Measurements from ENCODE around the gene WWC2. TPM values are rescaled to one million over a fixed set of nuclear protein-coding genes. Genes with fewer than 3 reads are reported as not detected.
A peak's percentile ranks its signal among the peaks of the same experiment; 100 is the strongest.

The WWC2 gene
- total RNA-seq, 1 donor from 2014 or later: 34.4 TPM

DNA sequence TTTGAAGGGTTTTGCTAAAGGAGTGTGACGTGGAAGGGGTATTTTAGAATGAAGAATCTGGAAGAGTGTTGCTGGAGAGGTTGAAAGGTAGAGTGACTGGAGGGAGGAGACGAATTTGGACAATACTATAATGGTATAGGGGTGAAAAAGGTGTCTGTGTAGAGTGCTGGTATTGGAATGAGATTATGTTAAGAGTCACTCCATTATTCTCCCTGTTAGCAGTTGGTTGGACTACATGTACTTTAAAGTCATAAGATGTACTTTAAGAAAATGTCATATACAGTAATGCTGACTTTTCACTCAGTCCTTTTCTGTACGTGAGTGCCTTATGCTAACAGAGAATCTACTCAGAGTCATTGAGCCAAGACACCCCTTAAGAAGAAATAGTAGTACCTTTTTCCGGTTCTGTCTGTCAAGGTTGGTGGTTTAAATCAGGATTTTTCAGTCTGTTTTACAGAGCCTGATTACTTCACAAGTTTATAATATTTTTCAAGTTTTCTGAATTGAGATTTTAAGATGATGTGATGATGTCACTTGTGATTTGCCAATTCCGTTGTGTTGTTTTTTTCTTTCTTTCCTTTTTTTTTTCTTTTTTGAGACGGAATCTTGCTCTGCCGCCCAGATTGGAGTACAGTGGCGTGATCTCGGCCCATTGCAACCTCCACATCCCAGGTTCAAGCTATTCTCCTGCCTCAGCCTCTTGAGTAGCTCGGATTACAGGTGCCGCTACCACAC lies 56.6 kb downstream of the WWC2 start:
- DNase-seq: no peak
- intact Hi-C loops (cut with DNase I): no loop called here

DNA sequence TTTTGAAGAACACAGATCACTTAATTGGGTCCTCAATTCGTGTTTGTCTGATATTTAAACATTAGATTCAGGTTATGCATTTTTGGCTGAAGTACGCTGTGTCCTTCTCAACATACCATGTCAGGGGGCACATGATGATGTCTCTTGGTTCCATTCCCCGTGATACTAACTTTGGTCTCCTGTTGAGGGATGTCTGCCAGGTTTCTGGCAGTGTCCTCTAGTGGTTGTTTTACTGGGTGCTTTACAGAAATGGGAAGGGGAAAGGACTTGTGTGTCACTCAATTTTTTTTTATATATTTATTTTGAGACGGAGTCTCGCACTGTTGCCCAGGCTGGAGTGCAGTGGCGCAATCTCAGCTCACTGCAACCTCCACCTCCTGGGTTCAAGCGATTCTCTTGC lies 58.2 kb downstream of the WWC2 start:
- intact Hi-C loops (cut with DNase I): no loop called here
- DNase-seq: no peak
- peak; percentile 30 for ATAC-seq (ENCODE audit: poor library complexity)

More for the DNA sequence above, 56.6 kb downstream of the WWC2 start:
- ATAC-seq (ENCODE audit: poor library complexity): peak; percentile 32

DNA sequence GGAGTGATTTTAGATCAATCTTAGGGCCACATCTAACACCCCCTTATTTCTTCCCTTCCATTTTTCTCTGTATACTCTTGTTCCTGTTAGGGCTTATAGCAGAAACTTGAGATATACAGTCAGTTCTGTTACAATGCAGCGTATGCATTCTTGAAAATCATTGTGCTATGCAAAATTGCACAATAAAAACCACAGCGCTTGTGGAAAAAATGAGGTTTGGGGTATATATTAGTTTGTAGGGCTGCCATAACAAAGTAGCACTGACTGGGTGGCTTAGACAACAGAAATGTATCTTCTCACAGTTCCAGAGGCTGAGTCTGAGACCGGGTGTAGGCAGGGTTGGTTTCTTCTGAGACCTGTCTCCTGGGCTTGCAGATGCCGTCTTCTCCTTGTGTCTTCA lies 59.0 kb downstream of the WWC2 start:
- no peak for DNase-seq
- no peak for ATAC-seq (ENCODE audit: poor library complexity)
- intact Hi-C loops (cut with DNase I): no loop called here

DNA sequence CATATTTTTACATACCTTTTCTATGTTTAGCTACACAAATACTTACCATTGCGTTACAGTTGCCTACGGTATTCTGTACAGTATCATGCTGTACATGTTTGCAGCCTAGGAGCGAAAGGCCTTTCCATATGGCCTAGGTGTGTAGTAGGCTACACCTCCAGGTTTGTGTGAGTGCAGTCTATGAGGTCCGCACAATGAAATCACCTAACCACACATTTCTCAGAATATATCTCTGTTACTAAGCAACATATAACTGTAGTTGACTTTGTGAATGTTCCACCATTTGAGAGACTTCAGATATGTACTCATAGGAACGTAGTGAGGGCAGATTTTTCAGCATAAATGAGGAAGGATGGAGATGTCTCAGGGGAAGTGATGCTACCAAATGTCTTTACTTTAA lies 62.6 kb downstream of the WWC2 start:
- intact Hi-C loops (cut with DNase I): no loop called here
- ATAC-seq (ENCODE audit: poor library complexity) (no peak), DNase-seq (no peak)

DNA sequence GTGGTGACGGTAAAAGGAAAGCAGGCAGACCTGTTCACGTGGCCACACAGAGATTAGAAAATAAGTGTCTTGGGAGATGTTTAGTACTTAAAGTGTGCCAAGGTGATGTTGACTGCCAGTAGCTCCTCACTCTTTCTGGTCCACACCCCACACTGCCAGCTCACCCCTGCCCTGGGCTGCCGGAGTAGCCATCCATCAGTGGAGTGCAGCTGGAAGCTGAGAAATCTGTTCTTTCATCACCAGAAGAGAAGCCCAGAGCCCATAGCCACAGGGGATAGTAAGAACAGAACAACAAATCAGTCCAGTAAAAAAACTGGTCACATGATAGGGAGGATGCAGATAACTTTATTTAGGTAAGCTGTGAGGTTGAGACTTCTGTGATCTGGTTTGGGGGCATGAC lies 64.1 kb downstream of the WWC2 start:
- DNase-seq: no peak
- intact Hi-C loops (cut with DNase I): no loop called here
- no peak for ATAC-seq (ENCODE audit: poor library complexity)

DNA sequence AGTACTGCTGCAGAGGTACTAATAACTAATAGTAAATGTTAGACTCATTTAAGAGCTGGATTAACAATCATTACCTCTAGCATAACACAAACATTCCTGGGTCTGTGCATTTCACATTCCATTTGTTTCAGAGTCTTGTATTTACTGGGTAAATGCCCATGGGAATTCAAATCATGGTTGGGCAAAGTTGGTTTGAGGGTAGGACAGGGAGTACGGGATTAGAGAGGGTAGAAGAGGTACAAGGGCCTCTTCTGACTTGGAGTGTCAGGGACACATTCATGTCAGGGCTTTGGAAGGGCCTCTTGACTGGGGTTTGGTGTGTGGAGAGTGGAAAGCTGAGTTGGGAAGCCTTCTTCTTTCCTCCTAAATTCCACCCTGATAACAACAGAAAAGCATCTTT lies 65.9 kb downstream of the WWC2 start:
- DNase-seq (no peak), ATAC-seq (ENCODE audit: poor library complexity) (peak; percentile 70)
- intact Hi-C loops (cut with DNase I): no loop called here

DNA sequence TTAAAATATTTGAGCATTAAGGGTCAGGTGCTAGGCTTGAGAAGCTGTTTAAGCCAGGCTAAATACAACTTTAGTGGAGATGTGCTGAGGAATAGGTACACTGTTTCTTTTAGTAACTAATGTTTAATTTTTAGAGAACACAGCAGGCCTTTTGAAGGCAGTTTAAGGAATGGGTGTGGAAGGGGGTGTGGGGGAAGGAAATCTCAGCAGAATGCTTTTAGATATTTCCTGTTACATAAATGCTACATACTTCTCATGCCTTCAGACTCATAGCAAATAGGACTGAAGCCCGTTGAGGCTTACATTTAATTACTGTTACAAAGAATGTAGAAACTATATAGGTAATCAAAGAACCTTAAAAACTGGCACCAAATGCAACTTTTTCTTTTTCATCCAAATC lies 66.3 kb downstream of the WWC2 start:
- peak; percentile 53 for ATAC-seq (ENCODE audit: poor library complexity)
- intact Hi-C loops (cut with DNase I): no loop called here
- no peak for DNase-seq

DNA sequence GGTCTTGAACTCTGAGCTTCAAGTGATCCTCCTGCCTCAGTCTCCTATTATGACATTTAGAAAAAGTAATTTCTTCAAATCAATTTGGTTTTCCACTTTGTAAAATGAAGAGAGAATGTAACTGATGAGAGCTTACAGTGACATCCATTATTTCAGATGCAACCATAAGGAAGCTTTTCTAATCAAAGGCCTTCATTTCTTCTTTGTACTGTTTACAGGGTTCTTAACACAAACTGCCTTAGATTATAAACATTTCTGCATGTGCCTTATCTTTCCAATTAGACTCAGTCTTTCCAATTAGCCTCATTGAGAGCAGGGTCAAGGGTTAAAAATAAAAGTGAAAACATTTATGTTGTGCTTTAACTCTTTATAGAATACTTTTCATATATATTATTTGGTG lies 71.8 kb downstream of the WWC2 start:
- intact Hi-C loops (cut with DNase I): no loop called here
- ATAC-seq (ENCODE audit: poor library complexity) (no peak), DNase-seq (no peak)

DNA sequence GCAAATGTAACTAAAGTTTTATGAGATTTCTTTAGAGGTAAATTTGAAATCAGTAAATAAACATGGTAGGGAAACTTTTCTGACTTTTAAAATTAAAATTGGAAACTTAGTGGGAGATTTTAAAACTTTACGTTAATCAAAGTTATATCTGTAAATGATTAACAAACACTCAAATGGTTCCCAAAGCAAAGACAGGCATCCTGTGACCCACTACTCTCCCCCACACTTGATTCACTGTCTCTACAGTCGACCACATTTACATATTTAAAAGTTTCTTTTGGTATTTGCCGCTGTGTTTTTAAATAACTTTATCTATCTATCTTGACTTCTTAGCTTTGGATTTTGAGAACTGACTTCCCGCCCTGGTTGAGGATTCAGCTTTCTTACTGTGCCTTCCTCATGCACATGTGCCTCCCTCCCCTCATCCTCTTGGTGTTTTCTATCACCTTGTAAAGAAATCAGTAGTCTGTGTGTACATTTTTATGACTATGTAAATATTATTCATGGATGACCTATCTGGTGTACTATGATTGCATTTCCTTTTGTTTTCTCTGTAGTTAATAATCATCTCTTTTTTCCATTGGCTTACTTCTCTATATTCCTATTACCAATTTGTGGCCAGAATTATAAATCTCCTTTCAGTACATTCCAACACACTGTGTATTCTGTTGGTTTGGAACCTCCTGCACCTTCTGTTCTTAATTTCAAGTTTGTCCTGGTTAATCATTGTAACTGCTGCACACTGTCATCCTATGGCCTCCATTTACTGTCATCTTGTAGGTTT lies 72.6 kb downstream of the WWC2 start:
- intact Hi-C loops (cut with DNase I): no loop called here

DNA sequence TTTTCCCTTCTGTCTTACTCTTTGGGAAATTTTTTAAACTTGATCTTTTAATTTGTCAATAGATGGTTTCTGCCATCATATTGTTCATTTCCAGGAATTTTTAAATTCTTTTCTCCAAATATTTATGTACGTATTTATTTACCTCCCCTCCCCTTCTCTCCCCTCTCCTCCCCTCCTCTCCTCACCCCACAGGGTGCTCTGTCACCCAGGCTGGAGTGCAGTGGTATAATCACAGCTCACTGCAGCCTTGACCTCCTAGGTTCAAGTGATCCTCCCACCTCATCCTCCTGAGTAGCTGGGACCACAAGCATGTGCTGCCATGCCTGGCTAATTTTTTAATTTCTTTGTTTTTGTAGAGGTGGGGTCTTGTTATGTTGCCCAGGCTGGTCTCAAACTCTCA lies 73.8 kb downstream of the WWC2 start:
- ATAC-seq (ENCODE audit: poor library complexity) (no peak), DNase-seq (no peak)
- intact Hi-C loops (cut with DNase I): no loop called here

More for the DNA sequence above, 72.6 kb downstream of the WWC2 start:
- ATAC-seq (ENCODE audit: poor library complexity) (no peak), DNase-seq (no peak)

DNA sequence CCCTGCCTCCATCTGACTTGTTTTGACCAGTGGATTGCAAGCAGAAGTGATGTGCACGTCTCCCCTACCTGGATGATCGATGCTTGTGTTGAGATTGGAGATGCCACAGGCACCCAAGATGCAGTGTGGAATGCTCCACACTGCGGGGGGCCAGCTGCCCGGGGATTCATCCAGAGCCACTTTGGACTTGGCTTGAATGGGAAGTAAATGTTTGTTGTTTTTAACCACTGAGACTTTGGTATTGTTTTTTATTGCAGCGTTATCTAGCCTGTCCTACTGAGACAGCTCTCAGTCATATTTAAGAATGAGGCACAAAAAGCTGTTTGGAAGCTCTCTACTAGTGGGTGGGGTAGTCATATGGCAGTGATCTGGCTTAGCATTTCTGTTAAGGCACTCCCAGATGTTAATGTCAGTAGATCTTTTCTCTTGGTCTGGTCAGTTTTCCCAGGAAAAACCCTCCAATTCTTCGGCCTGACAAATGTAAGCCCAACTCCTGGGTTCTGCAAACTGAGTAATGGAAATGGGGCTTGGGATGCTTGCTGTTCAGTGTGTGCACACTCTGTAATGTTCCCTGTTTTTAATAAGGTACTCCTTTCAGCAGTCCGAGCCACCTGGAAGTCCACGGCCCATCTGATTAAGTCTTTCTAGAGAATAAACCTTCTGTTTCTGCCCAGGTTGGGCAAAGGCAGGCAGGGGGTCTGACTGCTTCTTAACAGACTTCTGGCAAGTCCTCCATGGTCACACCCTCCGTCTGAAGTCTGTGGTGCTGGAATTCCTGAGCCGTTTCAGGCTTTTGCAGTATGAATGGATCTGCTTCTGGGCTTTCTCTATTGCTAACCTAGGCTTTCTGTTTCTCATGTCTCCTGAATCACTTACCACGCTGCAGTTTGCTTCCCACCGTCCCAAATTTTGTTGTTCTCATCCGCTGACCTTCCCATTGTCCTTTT lies 74.8 kb downstream of the WWC2 start:
- DNase-seq (no peak), ATAC-seq (ENCODE audit: poor library complexity) (peak; percentile 15)
- intact Hi-C loops (cut with DNase I): no loop called here

DNA sequence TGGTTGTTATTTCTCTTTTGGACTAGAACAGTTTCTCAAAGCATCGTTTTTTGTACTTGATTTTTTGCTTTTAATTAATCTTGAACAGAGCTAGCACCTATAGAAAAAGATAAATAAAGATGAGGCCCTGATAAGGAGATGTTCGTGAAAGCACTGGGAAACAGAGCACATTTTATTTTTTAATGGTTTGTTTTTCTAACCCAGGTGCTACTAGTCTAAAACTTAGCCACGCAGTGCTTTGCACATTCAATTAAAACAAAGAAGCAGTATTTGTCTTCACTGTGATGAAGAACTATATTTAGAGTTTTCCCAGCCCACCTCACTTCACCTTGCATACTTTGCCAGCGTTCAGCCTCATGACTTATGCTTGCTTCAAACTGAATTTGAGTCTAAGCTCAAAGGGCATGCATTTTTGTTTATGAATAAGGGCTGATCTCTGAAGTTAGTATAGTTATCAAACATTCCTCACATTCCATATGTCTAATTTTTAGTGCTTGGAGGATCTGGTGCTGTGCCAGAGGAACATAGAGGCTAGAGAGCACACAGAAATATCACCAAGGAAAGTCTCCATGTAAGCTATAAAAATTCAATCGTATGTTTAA lies 76.7 kb downstream of the WWC2 start:
- ATAC-seq (ENCODE audit: poor library complexity) (peak; percentile 70), DNase-seq (no peak)
- intact Hi-C loops (cut with DNase I): no loop called here

DNA sequence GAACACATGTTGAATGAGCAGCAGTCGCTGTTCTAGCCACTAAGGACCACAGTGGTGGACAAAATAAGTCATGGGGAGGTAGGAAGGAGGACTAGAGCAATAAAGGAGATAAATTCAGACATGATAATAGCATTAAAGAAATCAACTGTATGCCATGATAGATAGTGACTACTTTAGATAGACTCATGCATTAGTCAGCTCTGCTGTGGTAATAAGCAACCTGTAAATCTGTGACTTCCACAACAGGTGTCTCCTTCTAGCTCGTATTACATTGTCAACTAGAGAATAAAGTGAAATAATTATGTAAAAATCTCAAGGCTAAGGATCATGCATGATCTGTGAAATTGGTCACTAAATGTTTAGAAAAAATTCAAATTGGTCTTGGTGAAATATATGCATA lies 77.9 kb downstream of the WWC2 start:
- intact Hi-C loops (cut with DNase I): no loop called here
- ATAC-seq (ENCODE audit: poor library complexity) (no peak), DNase-seq (no peak)

DNA sequence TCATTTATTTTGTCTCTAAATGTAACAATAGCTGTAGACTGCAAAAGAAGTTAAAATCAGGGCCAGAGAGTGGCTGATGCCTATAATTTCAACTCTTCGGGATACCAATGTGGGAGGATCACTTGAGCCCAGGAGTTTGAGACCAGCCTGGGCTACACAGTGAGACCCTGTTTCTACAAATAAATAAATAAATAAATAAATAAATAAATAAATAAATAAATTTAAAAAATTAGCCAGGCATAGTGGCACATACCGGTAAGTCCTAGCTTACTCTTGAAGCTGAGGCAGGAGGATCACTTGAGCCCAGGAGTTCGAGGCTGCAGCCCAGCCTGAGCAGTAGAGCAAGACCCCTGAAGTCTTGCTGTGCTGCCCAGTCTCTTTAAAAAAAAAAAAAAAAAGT lies 79.1 kb downstream of the WWC2 start:
- no peak for DNase-seq
- no peak for ATAC-seq (ENCODE audit: poor library complexity)
- intact Hi-C loops (cut with DNase I): no loop called here

DNA sequence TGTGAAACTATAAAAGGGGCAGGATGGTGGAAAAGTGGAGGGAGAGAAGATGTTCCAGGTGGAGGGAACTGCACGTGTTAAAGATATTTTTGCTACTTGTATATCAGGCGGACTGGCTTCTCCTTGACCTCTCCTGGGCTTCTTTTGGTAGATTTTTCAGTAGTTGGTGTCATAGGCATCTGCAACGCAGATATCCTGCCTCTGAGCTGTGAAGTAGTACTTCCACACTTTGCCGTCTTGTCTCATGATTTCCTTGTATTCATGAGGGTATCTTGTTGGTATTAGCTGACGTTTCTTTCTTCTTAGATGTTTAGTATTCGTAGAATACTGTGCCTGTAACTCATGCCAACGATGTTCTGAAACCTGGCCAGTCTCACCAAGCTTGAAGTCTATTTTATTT lies 81.0 kb downstream of the WWC2 start:
- ATAC-seq (ENCODE audit: poor library complexity) (no peak), DNase-seq (no peak)
- intact Hi-C loops (cut with DNase I): no loop called here

DNA sequence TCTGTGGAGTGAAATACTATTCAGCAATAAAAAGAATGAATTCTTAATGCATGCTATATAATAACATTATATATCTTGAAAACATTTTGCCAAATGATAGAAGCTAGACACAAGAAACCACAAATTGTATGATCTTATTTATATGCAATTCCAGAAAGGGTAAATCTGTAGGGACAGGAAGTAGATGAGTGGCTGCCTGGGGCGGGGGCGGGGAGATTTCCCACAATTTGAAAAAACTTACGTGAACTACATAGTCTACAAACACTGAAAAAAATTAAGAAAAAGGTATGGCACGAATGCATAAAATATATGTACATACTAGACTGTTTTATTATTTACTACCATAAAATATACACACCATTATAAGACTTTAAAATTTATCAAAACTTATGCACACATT lies 81.6 kb downstream of the WWC2 start:
- intact Hi-C loops (cut with DNase I): no loop called here
- DNase-seq (no peak), ATAC-seq (ENCODE audit: poor library complexity) (no peak)

DNA sequence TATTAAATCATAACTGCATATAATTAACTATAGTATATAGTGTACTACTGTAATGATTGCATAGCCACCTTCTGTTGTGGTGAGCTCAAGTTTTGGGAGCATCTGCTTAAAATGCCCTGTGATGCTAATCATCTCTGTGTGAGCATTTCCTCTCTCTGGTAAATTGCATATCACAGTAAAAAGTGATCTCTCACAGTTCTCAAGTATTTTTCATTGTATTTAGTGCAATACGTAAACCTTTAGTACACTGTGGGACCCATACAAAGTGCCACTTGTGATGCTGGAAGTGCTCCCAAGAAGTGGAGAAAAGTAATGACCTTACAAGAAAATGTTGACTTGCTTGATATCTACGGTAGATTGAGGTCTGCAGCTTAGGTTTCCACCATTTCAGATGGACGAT lies 82.0 kb downstream of the WWC2 start:
- intact Hi-C loops (cut with DNase I): no loop called here
- DNase-seq (no peak), ATAC-seq (ENCODE audit: poor library complexity) (no peak)

DNA sequence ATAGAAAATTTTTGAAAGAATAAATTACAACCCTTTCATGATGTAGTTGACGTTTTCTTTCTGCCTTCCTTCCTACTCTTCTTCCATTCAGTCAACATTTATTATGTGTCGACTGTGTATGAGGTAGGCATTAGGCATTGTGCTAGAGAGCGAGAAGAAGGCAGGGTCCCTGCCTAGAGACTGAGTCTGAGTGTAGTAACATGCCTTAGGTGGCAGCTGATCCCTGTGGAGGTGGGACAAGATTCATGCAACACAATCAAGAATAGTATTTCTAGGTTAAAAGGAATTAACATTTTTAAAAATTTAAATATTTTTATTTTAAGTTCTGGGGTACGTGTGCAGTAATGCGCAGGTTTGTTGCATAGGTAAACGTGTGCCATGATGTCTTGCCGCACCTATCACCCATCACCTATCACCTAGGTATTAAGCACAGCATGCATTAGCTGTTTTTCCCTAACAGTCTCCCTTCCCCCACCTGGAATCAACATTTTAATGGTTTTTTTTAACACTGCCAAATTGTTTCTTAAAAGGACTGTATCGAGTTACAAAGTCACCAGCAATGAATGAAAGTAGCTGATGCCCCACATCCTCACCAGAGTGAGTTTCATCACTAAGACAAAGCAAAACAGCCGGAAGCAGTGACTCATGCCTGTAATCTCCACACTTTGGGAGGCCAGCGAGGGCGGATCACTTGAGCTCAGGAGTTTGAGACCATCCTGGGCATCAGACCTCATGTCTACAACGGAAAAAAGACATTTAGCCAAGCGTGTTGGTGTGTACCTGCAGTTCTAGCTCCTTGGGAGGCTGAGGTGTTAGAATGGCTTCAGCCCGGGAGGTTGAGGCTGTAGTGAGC lies 84.0 kb downstream of the WWC2 start:
- ATAC-seq (ENCODE audit: poor library complexity) (peak; percentile 57), DNase-seq (peak; percentile 45)
- intact Hi-C loops (cut with DNase I): no loop called here

Data from Right ventricle myocardium superior (tissue), 1 donor.